Adrenal gland (tissue), 5 donors: ENCODE measurements around the gene FCER1G.

Experiments
- POLR2A ChIP-seq, 2 donors: fragments of 450-650 bp; IDR thresholded peaks; one replicate each; pipeline ENCODE4 v1.6.1; 2017; ENCODE audit warnings: antibody characterized with exemption in 2 of 2, mild to moderate bottlenecking in 2 of 2, moderate library complexity in 1 of 2
- TF ChIP-seq, protein P1 (sequence below), 6 experiments: fragments of 450-650 bp in 4 of 6; fragments of 200-600 bp in 2 of 6; sonication (generic) in 1 of 6; IDR thresholded peaks; 1 replicate in 5 of 6; 2 replicates in 1 of 6; pipeline versions ENCODE4 v1.5.1 to v1.8.0; 2016 to 2021; ENCODE audit warnings: antibody characterized with exemption in 6 of 6, mild to moderate bottlenecking in 2 of 6, moderate library complexity in 1 of 6
- donor health status: DM: no; HTN: no; CAD: no.

DNA sequence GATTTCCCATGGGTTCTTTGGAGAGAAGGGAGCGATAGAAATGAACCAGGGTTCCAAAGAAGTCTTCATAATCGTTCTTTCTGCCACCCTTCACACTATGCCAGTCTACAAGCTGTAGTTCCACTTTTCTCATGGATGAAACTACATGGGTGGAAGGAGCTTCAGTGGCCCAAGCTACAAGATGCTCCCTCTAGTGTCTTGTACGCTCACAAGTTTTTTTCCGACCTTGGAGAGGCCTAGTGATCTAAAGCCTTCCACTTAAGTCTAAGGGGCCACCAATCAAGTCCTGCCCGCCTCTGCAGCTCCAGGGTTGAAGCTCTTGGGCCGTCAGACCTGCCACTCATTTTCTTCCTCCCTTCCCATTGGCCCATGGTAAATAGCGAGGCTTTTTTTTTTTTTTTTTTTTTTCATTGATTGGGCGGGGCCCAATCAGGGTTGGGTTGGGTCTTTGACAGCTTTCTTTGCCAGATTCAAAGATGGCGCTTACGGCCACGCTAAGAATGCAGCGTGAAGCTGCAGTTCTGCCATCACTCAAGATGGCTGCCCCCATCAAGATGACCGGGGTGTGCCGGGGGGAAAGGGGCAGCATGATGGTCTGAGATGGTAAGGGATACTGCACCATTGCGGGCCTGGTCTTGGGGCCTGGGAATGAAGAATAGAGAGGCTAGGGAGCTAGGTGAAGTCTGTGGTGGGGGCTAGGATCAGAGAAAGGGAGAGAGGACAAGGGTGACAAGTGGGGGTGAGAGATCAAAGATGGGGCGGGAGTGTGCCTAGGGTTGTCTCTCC is 10.6 kb downstream of the FCER1G start, which contains the start of gene TOMM40L:
- TF ChIP-seq, protein P1, sequence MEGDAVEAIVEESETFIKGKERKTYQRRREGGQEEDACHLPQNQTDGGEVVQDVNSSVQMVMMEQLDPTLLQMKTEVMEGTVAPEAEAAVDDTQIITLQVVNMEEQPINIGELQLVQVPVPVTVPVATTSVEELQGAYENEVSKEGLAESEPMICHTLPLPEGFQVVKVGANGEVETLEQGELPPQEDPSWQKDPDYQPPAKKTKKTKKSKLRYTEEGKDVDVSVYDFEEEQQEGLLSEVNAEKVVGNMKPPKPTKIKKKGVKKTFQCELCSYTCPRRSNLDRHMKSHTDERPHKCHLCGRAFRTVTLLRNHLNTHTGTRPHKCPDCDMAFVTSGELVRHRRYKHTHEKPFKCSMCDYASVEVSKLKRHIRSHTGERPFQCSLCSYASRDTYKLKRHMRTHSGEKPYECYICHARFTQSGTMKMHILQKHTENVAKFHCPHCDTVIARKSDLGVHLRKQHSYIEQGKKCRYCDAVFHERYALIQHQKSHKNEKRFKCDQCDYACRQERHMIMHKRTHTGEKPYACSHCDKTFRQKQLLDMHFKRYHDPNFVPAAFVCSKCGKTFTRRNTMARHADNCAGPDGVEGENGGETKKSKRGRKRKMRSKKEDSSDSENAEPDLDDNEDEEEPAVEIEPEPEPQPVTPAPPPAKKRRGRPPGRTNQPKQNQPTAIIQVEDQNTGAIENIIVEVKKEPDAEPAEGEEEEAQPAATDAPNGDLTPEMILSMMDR (IDR thresholded peaks at IDR 0.05) = peak; percentile 23 to 69 (median 59)
- TF ChIP-seq POLR2A (IDR thresholded peaks at IDR 0.05) = peak in 1 of 2 donors; percentile 12
